ENCODE measurements around the gene SMYD3. TPM values are rescaled to one million over a fixed set of nuclear protein-coding genes. Genes with fewer than 3 reads are reported as not detected.

The SMYD3 gene
- total and polyA plus RNA-seq, 9 of the 15 experiments (the other 6 are each of a cell fraction or from before 2014, with no cell fraction given) = 128 to 440 (median 197) TPM

DNA sequence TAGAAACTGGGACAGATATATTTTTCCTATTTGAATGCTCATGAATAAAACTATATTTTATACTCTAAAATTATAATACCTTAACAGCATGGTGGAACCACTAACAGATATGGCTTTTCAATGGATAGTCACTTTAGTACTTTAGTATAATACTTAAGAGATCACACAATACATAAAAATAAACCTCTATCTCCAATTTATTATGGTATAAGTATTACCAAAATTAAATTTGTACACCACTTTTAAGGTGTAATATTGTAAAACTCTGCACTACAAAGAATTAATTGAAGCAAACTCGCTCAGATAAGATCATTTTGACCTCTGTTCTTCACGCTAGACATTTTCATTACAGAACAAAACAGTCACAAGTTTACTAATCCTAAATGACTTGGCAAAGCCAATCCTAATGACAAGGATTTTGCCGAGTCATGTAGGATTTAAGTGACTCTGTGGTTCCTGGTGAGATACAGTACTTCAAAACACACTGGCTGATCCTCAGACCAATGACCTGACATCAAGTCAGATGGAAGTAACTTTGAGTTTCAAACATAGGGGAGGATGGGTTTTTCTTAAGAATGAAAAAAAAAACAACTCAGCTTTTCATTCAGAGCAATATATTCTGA is 200.6 kb downstream of the SMYD3 start (continued):
- TF ChIP-seq CBX1 (IDR thresholded peaks at IDR 0.05; ENCODE audit: low read depth) = no peak
- TF ChIP-seq SRSF1 (IDR thresholded peaks at IDR 0.05; ENCODE audit: low read depth, low read length) = no peak
- no peak for TF ChIP-seq NFYB (IDR thresholded peaks at IDR 0.05; ENCODE audit: extremely low read depth, insufficient read length)
- 0 out of 2 replicates have a peak, but pooled peaks have one; percentile 13 for TF ChIP-seq ZNF79 (CRISPR knock-in tag; IDR thresholded peaks at IDR 0.05; ENCODE audit: low read depth)
- TF ChIP-seq CBX5 (IDR thresholded peaks at IDR 0.05; ENCODE audit: borderline replicate concordance, low read depth) = no peak
- no peak for TF ChIP-seq PHTF2 (CRISPR knock-in tag; IDR thresholded peaks at IDR 0.05)
- TF ChIP-seq ZC3H4 (CRISPR knock-in tag; IDR thresholded peaks at IDR 0.05; ENCODE audit: borderline replicate concordance) = no peak
- TF ChIP-seq, protein P1, sequence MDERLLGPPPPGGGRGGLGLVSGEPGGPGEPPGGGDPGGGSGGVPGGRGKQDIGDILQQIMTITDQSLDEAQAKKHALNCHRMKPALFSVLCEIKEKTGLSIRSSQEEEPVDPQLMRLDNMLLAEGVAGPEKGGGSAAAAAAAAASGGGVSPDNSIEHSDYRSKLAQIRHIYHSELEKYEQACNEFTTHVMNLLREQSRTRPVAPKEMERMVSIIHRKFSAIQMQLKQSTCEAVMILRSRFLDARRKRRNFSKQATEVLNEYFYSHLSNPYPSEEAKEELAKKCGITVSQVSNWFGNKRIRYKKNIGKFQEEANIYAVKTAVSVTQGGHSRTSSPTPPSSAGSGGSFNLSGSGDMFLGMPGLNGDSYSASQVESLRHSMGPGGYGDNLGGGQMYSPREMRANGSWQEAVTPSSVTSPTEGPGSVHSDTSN (CRISPR knock-in tag; IDR thresholded peaks at IDR 0.05; ENCODE audit: low read depth) = no peak
- TF ChIP-seq, protein P1 (tag; conservative IDR thresholded peaks at IDR 0.05; ENCODE audit: low read depth) = no peak
- peak; percentile 89 for TF ChIP-seq EP300 (IDR thresholded peaks at IDR 0.05; ENCODE audit: low read length)
- TF ChIP-seq CBFA2T3 (IDR thresholded peaks at IDR 0.05) = peak; percentile 72
- TF ChIP-seq ARID1B (IDR thresholded peaks at IDR 0.05) = peak; percentile 86
- no peak for TF ChIP-seq RHOXF2B (CRISPR knock-in tag; conservative IDR thresholded peaks at IDR 0.05)
- no peak for TF ChIP-seq ZNF76 (CRISPR knock-in tag; IDR thresholded peaks at IDR 0.05; ENCODE audit: borderline replicate concordance)
- TF ChIP-seq, protein P2, sequence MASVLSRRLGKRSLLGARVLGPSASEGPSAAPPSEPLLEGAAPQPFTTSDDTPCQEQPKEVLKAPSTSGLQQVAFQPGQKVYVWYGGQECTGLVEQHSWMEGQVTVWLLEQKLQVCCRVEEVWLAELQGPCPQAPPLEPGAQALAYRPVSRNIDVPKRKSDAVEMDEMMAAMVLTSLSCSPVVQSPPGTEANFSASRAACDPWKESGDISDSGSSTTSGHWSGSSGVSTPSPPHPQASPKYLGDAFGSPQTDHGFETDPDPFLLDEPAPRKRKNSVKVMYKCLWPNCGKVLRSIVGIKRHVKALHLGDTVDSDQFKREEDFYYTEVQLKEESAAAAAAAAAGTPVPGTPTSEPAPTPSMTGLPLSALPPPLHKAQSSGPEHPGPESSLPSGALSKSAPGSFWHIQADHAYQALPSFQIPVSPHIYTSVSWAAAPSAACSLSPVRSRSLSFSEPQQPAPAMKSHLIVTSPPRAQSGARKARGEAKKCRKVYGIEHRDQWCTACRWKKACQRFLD (CRISPR knock-in tag; IDR thresholded peaks at IDR 0.05) = no peak
- TF ChIP-seq, protein P3, sequence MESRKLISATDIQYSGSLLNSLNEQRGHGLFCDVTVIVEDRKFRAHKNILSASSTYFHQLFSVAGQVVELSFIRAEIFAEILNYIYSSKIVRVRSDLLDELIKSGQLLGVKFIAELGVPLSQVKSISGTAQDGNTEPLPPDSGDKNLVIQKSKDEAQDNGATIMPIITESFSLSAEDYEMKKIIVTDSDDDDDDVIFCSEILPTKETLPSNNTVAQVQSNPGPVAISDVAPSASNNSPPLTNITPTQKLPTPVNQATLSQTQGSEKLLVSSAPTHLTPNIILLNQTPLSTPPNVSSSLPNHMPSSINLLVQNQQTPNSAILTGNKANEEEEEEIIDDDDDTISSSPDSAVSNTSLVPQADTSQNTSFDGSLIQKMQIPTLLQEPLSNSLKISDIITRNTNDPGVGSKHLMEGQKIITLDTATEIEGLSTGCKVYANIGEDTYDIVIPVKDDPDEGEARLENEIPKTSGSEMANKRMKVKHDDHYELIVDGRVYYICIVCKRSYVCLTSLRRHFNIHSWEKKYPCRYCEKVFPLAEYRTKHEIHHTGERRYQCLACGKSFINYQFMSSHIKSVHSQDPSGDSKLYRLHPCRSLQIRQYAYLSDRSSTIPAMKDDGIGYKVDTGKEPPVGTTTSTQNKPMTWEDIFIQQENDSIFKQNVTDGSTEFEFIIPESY (CRISPR knock-in tag; IDR thresholded peaks at IDR 0.05) = no peak
- TF ChIP-seq IFI16 (CRISPR knock-in tag; IDR thresholded peaks at IDR 0.05) = no peak
- no peak for TF ChIP-seq TSC22D4 (tag; IDR thresholded peaks at IDR 0.05)
- TF ChIP-seq CBX2 (IDR thresholded peaks at IDR 0.05; ENCODE audit: insufficient read depth, low read length, poor library complexity, severe bottlenecking) = no peak
- TF ChIP-seq, protein P4, sequence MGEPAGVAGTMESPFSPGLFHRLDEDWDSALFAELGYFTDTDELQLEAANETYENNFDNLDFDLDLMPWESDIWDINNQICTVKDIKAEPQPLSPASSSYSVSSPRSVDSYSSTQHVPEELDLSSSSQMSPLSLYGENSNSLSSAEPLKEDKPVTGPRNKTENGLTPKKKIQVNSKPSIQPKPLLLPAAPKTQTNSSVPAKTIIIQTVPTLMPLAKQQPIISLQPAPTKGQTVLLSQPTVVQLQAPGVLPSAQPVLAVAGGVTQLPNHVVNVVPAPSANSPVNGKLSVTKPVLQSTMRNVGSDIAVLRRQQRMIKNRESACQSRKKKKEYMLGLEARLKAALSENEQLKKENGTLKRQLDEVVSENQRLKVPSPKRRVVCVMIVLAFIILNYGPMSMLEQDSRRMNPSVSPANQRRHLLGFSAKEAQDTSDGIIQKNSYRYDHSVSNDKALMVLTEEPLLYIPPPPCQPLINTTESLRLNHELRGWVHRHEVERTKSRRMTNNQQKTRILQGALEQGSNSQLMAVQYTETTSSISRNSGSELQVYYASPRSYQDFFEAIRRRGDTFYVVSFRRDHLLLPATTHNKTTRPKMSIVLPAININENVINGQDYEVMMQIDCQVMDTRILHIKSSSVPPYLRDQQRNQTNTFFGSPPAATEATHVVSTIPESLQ (CRISPR knock-in tag; IDR thresholded peaks at IDR 0.05) = no peak
- TF ChIP-seq ZNF121 (CRISPR knock-in tag; conservative IDR thresholded peaks at IDR 0.05) = no peak
- no peak for TF ChIP-seq SMARCA5 (IDR thresholded peaks at IDR 0.05)

Data from K562 (cell line).